Mucosa of descending colon (tissue), 3 donors: Measurements from ENCODE around the gene VEPH1. TPM values are rescaled to one million over a fixed set of nuclear protein-coding genes. Genes with fewer than 3 reads are reported as not detected.

Experiments used
- ATAC-seq: fragments of 200-7000 bp; cut with Tn5 transposase; one replicate; pipeline ENCODE4 v1.9.1; 2020; ENCODE audit warnings: mild to moderate bottlenecking, moderate library complexity
- DNase-seq, 3 donors: peaks; one replicate each; pipeline ENCODE4 v3.0.0-alpha.2; 2020
- H3K36me3 ChIP-seq: fragments of 200-600 bp; one replicate; pipeline ENCODE4 v1.8.0; 2021; ENCODE audit warnings: low read depth, mild to moderate bottlenecking
- H3K4me1 ChIP-seq: fragments of 200-600 bp; one replicate; pipeline ENCODE4 v1.8.0; 2021; ENCODE audit warnings: low read depth, mild to moderate bottlenecking
- H3K4me3 ChIP-seq: fragments of 200-600 bp; one replicate; pipeline ENCODE4 v1.8.0; 2021; ENCODE audit warnings: mild to moderate bottlenecking
- H3K9me3 ChIP-seq: fragments of 200-600 bp; one replicate; pipeline ENCODE4 v1.8.0; 2021; ENCODE audit warnings: mild to moderate bottlenecking
- CTCF ChIP-seq: fragments of 200-600 bp; IDR thresholded peaks from one replicate; pipeline ENCODE4 v1.8.0; 2022; ENCODE audit warnings: antibody characterized with exemption, mild to moderate bottlenecking
- intact Hi-C, 2 donors: fragments of 100-400 bp; cut with DNase I in 1 of 2; cut with micrococcal nuclease in 1 of 2; formaldehyde crosslinking; loops; one replicate each; pipeline versions ENCODE4 v1.11.0 to v1.11.1; 2022; cut with DNase I, micrococcal nuclease
- total RNA-seq, 3 donors: library from RNA; stranded (reverse); fragmentation: NEBNext Ultra II Directional in 2 of 3; extraction: Animal tissue kit (Norgen Biotek cat#: 25700) in 2 of 3; gene quantifications; one replicate each; pipeline versions ENCODE4 v1.2.1 to v1.2.4, GENCODE V29; 2021 to 2023
- donor health status: DM: no; HTN: no; CAD: no; lungs with moderate emphysema.
- donor health status: DM: no; HTN: no; CAD: no.
- donor health status: DM: no; HTN: yes; CAD: no.

VEPH1 gene
- total RNA-seq, 3 donors from 2014 or later: 1.5 to 6.3 (median 4.8) TPM

GRCh38 chr3:157520485-157521150 lies 17.4 kb upstream of the VEPH1 start:
- Histone ChIP-seq H3K9me3 (no peaks in the 10 kb centered on the region), H3K4me3 (no peak overlapping the region), H3K36me3 (no peaks in the 10 kb centered on the region), H3K4me1 (no peaks in the 10 kb centered on the region)
- ATAC-seq: no peak
- intact Hi-C loops: no loop called here
- no peak for DNase-seq
- no peak for TF ChIP-seq CTCF

GRCh38 chr3:157518881-157519280 lies 15.7 kb upstream of the VEPH1 start:
- no peaks in the 10 kb centered on the region for H3K36me3 ChIP-seq
- no peak for TF ChIP-seq CTCF

GRCh38 chr3:157516928-157517327 lies 13.7 kb upstream of the VEPH1 start:
- no peaks in the 10 kb centered on the region for H3K36me3 ChIP-seq
- no peaks in the 10 kb centered on the region for H3K4me1 ChIP-seq
- H3K9me3 ChIP-seq: no peaks in the 10 kb centered on the region
- ATAC-seq (no peak), DNase-seq (no peak)
- TF ChIP-seq CTCF: no peak
- intact Hi-C loops: no loop called here
- H3K4me3 ChIP-seq: no peak overlapping the region

More at GRCh38 chr3:157518881-157519280, 15.7 kb upstream of the VEPH1 start:
- Histone ChIP-seq H3K4me1 (no peaks in the 10 kb centered on the region), H3K9me3 (no peaks in the 10 kb centered on the region), H3K4me3 (no peak overlapping the region)
- DNase-seq (no peak), ATAC-seq (no peak)
- intact Hi-C loops: no loop called here

GRCh38 chr3:157515398-157515797 lies 12.2 kb upstream of the VEPH1 start:
- intact Hi-C loops: no loop called here
- Histone ChIP-seq H3K36me3 (no peaks in the 10 kb centered on the region), H3K9me3 (no peaks in the 10 kb centered on the region), H3K4me1 (no peaks in the 10 kb centered on the region), H3K4me3 (no peak overlapping the region)
- TF ChIP-seq CTCF: no peak
- DNase-seq (no peak), ATAC-seq (no peak)

- intact Hi-C loops: no loop called here
- no peak for ATAC-seq
- no peaks in the 10 kb centered on the region for H3K9me3 ChIP-seq
- H3K4me1 ChIP-seq: no peaks in the 10 kb centered on the region
- TF ChIP-seq CTCF: no peak
- H3K36me3 ChIP-seq: no peaks in the 10 kb centered on the region
- no peak overlapping the region for H3K4me3 ChIP-seq
- DNase-seq: no peak
Observed at GRCh38 chr3:157514371-157514895, 11.2 kb upstream of the VEPH1 start.
